ENCODE results near the gene SLC25A45.
"Not testable (repeated sequence)": the region's sequence is repeated elsewhere in the genome, so short reads cannot be mapped to it uniquely, and the experiment has no call there.

Gene SLC25A45

DNA sequence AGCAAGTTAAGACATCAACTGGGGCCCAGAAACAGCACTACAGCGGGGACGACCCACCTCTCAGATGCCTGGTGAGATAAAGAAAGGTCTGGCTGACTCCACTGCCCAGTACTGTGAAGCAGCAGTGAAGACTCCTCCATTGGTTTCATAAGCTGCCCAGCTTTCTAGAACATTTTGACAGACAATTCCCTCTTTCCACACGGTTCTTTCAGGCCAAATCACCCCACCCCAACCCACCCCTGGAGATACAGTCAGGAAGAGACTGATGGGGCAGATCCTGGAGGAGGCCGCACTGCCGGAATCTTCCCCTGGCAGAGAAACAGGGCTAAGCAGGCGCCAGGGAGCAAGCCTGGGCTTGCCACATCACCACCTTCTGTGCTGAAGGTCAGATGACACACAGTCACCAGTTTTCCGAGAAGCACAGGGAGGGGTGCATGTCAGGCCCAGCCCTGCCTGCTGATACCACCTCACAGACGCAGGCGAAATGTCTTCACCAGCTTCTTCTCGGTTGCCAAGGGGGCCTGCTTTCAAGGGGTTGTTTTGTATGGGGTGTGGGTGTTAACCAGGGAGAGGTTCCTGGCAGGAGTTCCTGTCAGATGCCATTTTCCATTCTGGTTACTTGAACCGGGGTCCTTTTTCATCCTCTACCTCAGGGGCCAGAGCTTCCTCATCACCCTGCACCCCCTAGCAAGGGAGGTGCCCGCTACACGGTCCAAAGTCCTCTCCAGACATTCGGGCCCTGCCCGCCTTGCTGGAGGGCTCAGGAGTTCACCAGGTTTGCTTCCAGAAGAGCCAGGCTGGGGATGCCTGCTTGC, 38.7 kb upstream of the SLC25A45 start:
- DNase-seq, result peak; percentile 54 to 85

DNA sequence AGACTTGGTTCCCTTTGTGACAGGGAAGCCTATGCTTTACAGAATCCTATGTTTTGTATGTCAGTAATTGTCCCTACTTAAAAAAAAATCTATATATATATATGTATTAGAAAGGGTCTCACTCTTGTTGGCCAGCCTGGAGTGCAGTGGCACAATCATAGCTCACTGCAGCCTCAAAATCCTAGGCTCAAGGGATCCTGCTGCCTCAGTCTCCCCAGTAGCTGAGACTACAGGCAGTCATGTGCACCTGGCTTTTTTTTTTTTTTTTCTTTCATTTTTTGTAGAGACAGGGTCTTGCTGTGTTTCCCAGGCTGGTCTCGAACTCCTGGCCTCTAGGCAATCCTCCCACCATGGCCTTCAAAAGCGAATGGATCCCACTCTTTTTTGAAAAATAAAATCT, 38.1 kb upstream of the SLC25A45 start:
- no peak for DNase-seq

DNA sequence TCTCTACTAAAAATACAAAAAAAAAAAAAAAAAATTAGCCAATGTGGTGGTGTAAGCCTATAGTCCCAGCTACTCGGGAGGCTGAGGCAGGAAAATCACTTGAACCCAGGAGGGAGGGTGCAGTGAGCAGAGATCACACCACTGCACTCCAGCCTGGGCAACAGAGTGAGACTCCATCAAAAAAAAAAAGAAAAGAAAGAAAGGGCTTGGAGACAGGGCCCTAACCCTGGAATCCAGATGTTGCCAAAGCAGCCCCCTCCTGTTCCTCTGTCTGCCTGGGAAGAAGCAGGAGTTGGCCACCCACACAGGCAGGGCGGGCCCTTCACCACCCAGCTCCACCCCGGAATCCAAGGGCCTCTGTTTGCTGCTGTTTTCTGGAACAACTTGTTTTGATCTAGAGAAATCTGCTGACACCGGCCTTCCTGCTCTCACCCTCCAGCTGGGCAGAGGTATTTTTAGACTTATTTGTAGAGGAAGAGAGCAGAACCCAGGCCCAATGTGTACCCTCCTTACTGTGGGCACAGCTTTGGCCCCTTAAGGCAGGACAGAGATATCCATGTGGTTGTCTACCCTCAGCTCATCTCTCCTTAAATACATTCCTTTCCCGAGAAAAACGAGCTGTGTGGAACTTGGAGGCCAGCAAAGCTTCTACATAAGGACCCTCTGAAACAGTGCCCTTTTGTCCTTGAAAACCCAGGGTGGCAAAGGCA, 37.5 kb upstream of the SLC25A45 start:
- peak; percentile 38 to 45 for DNase-seq

DNA sequence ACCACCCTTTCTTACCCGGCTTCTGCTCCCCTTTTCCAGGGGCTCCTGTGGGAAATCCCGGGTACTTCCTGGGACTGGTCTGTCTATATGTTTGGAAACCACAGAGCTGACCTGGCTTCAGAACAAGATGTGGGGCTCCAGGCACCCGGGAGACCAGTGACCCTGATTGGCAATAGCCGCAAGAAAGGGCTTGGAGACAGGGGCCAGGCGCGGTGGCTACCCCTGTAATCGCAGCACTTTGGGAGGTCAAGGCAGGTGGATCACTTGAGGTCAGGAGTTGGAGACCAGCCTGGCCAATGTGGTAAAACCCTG, 37.0 kb upstream of the SLC25A45 start:
- DNase-seq, result no peak

DNA sequence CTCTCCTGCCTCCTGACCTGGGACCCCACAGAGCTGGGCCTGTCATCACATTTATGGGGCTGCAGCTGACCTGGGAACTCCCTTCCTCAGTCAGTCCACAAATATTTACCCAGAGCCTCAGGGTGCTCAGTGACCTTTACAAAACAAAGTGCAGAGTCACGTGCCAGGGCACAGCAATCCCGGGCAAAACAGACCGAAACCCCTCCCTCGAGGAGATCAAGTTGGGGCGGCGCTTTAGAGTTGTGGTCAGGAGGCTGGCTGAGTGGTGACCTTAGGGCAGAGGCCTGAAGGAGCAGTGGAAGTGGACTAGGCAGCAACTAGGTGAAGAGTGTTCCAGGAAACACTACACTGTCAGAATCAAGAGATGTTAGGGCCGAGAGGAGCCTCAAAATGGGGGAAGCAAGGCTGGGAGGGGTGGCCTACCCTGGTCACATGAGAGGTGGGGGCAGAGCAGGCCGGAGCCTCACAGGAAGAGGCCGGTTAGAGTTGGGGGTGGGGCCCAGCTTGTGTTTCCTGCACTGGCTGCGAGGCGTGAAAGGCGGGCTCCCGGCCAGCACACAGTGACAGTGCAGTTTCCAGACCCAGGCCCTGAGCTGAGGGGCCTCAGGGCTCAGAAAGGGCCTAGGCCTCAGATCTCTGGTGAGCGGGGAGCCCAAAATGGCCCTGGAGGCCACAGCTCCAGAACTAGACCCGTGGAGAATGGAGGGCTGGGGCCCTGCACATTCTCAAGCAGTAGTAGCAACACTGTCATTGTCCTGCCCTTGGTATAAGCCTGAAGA, 36.4 kb upstream of the SLC25A45 start:
- DNase-seq, result peak; percentile 95 to 96

DNA sequence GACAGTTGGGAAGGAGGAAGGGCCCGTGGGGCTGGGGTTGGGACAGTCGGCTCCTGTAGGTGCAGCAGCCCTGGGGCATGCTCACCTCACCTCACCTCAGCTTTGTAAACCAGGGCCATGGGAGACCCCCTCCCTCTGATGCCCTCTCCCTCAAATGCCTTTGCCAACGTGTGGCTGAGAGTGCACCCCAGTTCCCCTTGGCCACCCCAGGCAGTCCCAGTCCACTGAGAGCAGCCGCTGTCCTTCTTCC, 35.9 kb upstream of the SLC25A45 start:
- DNase-seq, result no peak

DNA sequence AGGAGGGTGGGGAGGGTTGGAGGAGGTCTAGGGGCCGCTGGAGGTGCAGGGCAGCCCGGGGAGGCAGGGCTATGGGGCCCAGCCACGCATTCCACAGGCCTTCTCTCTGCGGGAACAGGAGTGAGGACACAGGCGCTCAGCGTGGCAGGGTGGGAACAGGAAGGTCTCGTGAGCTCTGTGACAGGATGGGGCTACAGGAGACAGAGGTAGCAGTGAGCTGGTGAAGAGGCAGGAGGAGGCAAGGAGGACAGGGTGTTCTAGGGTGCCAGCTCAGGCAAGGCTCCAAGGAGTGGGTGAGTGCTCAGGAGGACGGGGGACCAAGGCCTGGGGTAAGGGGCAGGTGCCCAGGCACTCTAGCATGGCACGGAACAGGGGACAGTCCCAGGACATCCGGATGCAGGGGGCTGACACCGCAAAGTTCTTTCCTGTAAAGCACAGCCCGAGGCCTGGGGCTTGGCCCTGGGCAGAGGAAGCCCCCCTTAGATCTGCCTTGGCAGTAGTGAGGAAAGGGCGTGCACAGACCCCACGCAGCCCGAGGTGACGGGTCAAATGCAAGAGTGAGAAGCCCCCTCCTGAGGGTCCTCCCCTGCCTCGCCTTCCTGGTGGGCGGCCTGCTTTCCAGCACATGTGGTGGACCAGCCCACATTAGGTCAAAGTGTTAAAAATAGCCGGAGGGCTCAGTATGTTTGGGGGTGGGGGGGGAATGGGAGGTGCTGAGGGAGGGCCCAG, 35.4 kb upstream of the SLC25A45 start:
- peak in 1 of 2 experiments; percentile 55 for DNase-seq

DNA sequence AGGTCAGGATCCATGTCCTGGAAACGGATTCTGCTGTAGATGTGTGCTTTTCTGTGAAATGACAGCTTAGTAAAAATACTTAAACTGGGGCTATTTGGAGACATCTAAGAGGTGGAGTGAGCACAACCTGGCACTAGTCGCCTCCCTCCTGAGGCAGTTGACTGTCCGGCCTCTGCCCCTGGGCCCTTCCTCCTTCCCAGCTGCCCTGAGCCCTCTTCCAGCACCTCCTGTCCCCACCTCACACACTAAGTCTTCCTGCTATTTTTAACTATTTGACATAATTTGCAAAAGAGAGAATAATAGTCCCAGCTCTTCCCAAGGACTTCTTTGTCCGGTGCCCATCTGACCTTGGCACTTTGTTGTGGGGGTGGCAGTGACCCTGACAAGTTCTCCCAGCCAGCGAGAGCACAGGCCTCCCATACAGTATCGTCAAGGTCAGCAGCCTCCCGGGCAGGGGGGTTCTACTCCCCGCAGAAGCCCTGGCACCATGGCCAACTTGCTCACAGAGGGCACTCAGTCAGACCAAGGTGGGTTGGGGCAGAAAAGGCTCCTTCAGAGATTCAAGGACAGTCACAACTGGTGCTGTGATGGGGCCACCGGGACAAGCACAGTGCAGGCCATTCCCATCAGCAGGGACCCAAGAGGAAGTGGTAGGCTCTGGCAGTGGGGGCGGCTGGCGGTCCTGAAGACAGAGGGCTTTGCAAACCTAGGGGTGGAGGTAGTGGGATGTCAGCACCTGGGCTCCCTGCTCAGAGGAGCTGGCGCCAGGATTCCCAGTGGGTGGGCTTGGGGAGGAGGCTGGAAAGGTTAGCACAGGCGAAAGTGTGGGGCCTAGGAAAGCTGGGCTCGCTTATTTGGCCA, 34.6 kb upstream of the SLC25A45 start:
- peak; percentile 38 to 55 for DNase-seq

DNA sequence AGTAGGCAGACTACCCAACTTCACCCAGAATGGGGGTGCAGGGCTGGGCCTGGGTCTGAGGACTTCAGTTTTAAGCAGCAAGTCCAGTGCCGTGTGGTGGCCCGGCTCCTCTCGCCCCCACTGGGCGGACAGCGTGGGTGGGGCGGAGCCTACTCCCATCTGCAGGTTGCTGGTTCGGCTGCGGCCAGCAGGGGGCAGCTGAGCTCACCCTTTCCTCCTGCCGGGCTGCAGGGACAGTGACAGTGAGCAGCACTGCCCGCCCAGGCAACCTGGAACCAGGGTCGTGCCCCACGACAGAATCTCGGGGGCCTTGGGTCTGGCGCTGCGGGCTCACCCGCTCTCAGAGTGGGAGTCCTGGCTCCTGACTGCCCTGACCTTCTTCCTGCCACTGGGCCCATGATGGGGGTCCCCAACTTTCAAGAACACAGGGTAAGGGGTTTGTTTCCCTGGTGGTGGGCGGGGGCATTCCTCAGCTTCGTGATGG, 33.9 kb upstream of the SLC25A45 start:
- DNase-seq, result peak; percentile 84 to 85

DNA sequence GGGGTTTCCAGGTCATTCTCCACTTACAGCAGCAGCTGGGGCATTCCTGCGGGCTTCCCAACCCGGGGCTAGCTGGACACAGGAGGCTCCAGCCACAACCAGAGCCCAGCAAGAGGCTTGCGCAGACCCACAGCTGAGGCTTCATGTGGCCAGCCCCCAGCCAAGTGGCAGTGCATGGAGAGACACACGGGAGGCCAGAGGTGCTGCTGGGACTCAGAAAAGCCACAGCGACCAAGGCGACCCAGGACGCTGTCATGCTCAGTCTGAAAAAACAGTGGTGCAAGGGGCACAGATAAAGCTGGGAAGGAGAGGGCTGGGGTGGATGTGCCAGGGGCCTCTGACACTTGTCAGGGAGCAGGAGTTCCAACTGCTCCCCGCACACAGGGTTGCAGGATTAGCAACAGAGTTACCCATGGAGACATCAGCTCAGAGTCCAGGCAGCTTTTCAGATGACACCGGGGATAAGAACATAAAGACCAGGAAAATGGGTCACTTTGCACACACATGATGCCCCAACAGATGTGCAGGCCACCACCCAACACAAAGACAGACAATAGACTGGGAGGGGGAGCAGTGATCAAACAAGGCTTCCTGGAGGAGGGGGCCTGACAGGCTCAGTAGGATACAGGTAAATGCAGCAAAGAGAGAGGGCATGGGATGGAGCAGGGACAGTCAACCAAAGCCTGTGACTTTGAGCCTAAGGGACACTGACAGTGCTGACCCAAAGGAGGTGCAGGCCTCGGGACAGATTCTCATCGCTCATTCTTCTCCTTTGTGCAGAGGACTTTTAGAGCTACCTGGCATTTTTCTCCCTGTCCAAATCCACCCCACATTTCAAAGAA, 33.3 kb upstream of the SLC25A45 start:
- DNase-seq, result no peak

DNA sequence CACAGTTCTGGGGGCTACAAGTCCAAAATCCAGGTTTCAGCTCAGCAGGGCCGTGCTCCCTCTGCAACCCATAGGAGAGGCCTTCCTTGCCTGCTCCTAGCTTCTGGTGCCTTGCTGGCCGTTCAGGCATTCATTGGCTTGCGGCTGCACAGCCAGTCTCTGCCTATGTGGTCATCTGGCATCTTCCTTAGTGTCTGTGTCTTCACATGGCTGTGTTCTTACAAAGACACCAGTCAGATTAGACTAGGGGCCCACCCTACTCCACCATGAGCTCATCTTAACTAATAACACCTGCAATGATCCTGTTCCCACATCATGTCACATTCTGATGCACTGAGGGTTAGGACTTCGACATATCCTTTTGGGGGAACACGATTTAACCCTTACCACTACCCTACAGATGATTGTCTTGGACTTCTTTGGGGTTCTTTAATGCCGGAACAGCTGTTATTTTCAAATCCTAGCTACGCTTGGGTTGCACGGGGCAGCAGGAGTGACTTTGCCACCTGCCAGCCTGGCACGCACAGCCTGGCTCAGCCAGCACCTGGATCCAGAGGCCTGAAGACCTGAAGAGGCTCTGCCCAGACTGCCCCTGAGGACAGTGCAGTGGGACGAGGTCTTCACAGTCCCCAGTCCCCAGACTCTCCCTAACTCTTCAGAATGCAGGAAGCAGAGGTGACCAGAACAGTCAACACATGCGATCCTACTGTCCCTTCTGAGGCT, 32.5 kb upstream of the SLC25A45 start:
- DNase-seq, result no peak

DNA sequence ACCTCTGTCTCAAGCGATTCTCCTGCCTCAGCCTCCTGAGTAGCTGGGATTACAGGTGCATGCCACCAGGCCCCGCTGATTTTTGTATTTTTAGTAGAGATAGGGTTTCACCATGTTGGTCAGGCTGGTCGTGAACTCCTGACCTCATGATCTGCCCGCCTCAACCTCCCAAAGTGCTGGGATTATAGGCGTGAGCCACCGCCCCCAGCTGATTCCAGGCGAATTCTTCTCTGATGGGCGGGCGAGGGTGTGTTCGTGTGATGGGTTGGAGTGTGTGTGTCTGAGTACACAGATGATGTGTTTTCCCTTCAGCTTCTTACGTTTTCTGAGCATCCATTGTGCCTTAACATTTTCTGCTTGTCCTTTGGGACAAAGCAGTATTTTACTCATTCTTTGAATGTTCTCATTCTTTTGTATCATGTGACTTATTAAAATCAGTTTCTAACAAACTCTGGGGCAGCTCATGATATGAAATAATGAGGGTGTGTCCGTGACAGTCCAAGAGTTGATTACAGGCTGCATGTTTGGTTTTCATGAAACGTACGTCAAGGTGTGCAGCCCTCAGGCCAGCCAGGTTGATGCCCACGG, 30.7 kb upstream of the SLC25A45 start:
- DNase-seq, result not testable (repeated sequence)

DNA sequence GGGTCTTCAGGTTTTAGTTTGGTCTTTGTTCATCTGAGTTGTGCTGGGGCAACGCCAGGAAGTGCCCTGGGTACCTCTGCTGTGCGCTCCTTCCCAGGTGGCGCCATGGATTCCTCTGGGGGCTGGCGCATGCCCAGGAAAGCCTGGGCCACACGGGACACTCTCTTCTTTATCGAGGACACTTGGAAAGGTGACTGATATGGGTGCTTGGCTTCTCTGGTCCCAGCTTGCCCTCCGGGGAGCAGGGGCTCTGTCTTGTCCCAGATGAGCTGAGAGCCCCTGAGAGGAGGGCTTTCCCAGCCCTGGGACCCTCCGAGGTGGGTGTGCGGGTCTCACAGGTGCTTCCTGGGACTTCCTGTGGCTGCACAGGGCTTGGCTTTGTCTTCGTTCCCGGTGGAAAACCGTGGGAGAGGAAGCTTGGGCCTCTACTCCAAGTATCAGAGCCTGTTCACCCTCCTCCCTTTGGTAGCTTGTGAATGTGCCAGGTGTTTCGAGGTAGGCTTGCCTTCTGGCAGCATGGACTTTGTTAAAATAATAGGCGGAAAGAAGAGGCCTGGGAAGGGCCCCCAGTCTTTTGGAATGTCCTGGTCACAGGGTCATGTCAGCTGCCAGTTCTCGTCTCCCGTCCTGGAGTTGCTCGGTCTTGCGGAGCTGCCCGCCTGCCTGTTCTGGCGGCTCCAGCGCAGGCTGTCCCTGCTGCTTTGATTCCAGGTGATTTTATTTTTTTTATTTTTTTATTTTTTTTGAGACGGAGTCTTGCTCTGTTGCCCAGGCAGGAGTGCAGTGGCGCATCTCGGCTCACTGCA, 30.0 kb upstream of the SLC25A45 start:
- no peak for DNase-seq

DNA sequence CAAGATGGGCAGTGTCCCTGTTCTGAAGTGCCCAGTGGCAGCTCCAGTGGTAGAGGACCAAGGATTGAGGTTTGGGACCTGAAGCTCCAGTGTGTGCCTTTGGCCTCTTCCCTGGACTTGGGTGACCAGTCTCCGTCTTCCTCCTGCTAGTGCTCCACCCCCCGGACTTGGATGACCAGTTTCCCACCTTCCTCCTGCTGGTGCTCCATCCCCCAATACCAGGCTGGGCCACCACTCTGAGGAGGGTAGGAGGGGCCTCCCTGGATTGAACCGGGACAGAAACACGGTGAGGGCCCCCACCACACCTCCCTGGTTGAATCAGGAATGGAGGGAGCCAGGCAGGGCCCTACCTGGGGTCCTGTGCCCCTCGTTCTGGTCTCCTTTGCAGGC, 29.2 kb upstream of the SLC25A45 start:
- DNase-seq, result no peak

DNA sequence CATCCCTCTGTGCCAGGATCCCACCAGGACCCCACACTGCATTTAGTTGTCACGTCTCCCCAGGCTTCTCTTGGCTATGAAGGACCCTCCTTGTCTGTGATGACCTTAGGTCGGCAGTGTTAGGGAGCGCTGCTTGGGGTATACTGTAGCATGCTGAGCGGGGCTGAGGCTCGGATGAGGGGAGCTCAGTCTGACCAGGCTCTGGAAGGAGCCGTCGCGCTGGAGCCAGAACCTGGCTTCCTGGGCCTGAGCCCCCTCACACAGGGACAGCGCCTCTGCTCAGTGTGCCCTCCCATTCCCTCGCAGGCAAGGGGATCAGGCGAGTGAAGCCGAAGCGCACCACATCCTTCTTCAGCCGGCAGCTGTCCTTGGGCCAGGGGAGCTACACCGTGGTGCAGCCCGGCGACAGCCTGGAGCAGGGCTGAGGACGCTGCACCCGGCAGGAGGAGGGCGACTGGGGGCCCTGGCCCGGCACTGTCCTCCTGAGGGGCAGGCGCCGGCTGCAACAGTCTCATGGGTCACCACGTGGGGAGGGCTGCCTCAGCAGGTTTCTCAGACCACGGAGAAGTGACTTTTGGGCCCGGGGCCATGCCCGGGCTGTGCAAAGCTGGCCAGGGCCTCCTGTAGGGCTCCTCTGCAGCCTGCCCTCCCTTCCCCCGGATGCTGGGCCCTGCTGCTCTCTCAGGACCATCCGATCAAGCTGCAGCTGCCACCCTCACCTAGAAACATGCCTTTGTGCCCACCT, 28.7 kb upstream of the SLC25A45 start:
- DNase-seq, result no peak

DNA sequence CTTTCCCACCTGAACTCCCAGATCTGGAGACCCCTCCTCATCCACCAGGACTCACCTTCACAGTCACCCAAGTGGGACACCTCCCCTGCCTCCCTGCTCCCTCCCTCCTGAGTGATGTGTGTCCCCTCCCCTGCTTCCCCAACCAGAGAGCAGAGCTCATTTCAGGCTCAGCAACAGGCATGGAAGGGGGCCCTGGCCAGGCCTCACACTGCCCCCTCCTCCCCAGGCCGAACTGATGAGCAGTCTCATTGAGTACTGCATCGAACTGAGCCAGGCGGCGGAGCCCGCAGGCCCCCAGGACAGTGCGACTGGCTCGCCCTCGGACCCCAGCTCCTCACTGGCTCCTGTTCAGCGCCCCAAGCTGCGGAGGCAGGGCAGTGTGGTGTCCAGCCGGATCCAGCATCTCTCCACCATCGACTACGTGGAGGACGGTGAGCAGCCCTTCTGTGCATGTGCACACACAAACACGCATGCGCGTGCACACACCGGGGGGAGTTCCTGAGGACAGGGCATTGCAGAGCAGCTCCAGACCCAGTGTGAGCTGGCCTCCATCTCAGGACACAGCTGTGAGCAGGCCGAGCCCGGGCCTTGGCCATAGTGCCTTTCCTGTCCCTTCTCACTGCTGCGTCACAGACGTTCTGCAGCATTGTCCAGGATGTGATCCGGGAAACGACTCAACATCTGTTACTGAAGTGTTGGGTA, 22.3 kb upstream of the SLC25A45 start:
- no peak for DNase-seq

DNA sequence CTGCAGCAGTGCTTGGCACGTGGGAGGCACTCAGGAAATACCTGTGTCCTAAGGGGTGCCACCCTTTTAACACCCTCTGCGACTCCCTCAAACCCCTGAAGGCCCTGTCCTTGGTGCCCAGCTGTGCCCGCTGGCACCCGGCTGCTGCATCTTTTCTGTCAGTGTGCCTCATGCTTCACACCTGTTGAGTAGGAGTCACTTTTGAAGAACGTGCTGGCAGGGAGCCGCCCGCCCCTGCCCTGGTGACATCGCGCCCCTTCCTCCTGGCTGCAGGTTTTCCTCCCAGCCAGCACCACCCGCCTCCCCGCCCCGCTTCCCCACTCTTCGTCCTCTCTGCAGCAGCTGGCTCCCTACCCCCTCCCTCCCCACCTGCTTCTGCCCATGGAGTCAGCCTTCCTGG, 21.8 kb upstream of the SLC25A45 start:
- no peak for DNase-seq

DNA sequence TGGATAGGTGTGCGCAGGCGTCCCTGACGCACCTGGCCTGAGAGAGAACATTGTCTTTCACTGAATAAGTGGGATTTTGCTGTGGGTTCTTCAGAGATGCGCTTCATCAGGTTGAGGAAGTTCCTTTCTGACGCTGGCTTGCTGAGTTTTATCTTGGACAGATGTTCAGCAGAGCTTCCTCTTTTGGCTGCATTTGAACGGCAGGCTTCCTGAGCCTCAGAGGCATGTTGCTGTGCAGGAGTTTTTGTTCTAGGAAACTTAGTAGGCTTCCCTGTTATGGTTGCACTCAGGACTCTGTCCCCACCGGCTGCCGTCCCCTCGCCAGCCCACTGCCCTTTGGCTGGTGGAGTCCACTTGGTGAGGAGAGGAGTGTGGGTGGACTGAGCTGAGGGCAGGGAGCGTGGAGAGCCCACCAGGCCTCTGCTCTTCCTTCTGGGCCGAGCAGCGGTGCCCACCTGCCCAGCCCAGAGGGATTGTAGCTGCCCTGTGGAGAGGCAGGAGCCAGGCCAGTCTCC, 21.2 kb upstream of the SLC25A45 start:
- DNase-seq, result no peak

Measured in NCI-H2081 (cell line).